Ishikawa (cell line): ENCODE measurements around the gene TNKS1BP1.

Experiments
- CEBPB ChIP-seq: IDR thresholded peaks from 2 replicates; pipeline ENCODE4 v1.6.1; 2012
- CREB1 ChIP-seq: IDR thresholded peaks from 2 replicates; pipeline ENCODE4 v1.6.1; 2012; ENCODE audit warnings: low read depth
- EGR1 ChIP-seq: IDR thresholded peaks from 2 replicates; pipeline ENCODE4 v1.6.1; 2012
- EP300 ChIP-seq: IDR thresholded peaks from 2 replicates; pipeline ENCODE4 v1.6.1; 2012; ENCODE audit warnings: borderline replicate concordance
- FOXM1 ChIP-seq: IDR thresholded peaks from 2 replicates; pipeline ENCODE4 v1.6.1; 2012; ENCODE audit warnings: low read depth, borderline replicate concordance
- NFIC ChIP-seq: IDR thresholded peaks from 2 replicates; pipeline ENCODE4 v1.6.1; 2012
- RAD21 ChIP-seq: IDR thresholded peaks from 2 replicates; pipeline ENCODE4 v1.6.1; 2012; ENCODE audit warnings: low read depth
- TAF1 ChIP-seq: IDR thresholded peaks from 2 replicates; pipeline ENCODE4 v1.6.1; 2012; ENCODE audit warnings: low read depth, mild to moderate bottlenecking
- TCF12 ChIP-seq: IDR thresholded peaks from 2 replicates; pipeline ENCODE4 v1.6.1; 2012; ENCODE audit warnings: low read depth
- TEAD4 ChIP-seq: IDR thresholded peaks from 2 replicates; pipeline ENCODE4 v1.6.1; 2012
- YY1 ChIP-seq: IDR thresholded peaks from 2 replicates; pipeline ENCODE4 v1.6.1; 2012; ENCODE audit warnings: low read depth
- TF ChIP-seq, protein P1 (sequence below): IDR thresholded peaks from 2 replicates; pipeline ENCODE4 v1.6.1; 2012; ENCODE audit warnings: low read depth, mild to moderate bottlenecking
- TF ChIP-seq, protein P2 (sequence below): IDR thresholded peaks from 2 replicates; pipeline ENCODE4 v1.6.1; 2012
- TF ChIP-seq, protein P3 (sequence below): IDR thresholded peaks from 2 replicates; pipeline ENCODE4 v1.6.1; 2012

DNA sequence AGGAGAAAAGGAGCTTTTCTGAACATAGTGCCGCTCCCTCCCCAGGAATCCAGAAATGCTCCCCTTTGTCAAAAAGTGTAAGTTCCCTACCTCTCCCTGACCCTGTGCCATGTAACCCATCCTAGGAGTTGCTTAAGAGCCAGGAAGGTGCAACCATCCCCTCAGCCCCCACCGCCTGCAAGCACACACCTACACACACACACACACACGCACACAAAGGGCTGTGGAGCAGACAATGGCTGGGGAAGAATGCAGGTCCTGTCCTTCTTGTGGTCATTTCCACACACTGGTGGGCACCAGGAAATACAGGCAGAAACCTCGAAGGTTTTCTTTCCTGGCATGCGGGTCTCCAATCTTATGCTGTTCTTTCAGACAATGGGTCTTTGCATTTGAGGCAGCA is 14.6 kb upstream of the TNKS1BP1 start:
- TF ChIP-seq RAD21 (no peak), CREB1 (no peak), YY1 (no peak), EP300 (no peak), TCF12 (no peak), EGR1 (no peak), TAF1 (no peak), NFIC (no peak), CEBPB (no peak), FOXM1 (no peak), TEAD4 (no peak)
- TF ChIP-seq, protein P1, sequence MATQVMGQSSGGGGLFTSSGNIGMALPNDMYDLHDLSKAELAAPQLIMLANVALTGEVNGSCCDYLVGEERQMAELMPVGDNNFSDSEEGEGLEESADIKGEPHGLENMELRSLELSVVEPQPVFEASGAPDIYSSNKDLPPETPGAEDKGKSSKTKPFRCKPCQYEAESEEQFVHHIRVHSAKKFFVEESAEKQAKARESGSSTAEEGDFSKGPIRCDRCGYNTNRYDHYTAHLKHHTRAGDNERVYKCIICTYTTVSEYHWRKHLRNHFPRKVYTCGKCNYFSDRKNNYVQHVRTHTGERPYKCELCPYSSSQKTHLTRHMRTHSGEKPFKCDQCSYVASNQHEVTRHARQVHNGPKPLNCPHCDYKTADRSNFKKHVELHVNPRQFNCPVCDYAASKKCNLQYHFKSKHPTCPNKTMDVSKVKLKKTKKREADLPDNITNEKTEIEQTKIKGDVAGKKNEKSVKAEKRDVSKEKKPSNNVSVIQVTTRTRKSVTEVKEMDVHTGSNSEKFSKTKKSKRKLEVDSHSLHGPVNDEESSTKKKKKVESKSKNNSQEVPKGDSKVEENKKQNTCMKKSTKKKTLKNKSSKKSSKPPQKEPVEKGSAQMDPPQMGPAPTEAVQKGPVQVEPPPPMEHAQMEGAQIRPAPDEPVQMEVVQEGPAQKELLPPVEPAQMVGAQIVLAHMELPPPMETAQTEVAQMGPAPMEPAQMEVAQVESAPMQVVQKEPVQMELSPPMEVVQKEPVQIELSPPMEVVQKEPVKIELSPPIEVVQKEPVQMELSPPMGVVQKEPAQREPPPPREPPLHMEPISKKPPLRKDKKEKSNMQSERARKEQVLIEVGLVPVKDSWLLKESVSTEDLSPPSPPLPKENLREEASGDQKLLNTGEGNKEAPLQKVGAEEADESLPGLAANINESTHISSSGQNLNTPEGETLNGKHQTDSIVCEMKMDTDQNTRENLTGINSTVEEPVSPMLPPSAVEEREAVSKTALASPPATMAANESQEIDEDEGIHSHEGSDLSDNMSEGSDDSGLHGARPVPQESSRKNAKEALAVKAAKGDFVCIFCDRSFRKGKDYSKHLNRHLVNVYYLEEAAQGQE, result no peak
- TF ChIP-seq, protein P2, sequence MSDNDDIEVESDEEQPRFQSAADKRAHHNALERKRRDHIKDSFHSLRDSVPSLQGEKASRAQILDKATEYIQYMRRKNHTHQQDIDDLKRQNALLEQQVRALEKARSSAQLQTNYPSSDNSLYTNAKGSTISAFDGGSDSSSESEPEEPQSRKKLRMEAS, result no peak
- TF ChIP-seq, protein P3, sequence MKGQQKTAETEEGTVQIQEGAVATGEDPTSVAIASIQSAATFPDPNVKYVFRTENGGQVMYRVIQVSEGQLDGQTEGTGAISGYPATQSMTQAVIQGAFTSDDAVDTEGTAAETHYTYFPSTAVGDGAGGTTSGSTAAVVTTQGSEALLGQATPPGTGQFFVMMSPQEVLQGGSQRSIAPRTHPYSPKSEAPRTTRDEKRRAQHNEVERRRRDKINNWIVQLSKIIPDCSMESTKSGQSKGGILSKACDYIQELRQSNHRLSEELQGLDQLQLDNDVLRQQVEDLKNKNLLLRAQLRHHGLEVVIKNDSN, result no peak
